ENCODE results near the gene MATK.
"Not testable (repeated sequence)": the region's sequence is repeated elsewhere in the genome, so short reads cannot be mapped to it uniquely, and the experiment has no call there.

Gene MATK

GRCh38 chr19:3817761-3818160, 31.6 kb upstream of the MATK start:
- in situ Hi-C loops (cut with HindIII; ENCODE audit: low sequenced_read_pairs), result no loop called here
- no peak for DNase-seq (ENCODE audit: low read depth)
- no peak overlapping the region for H3K4me3 ChIP-seq (ENCODE audit: low read depth, low read length)
- TF ChIP-seq, protein P1, sequence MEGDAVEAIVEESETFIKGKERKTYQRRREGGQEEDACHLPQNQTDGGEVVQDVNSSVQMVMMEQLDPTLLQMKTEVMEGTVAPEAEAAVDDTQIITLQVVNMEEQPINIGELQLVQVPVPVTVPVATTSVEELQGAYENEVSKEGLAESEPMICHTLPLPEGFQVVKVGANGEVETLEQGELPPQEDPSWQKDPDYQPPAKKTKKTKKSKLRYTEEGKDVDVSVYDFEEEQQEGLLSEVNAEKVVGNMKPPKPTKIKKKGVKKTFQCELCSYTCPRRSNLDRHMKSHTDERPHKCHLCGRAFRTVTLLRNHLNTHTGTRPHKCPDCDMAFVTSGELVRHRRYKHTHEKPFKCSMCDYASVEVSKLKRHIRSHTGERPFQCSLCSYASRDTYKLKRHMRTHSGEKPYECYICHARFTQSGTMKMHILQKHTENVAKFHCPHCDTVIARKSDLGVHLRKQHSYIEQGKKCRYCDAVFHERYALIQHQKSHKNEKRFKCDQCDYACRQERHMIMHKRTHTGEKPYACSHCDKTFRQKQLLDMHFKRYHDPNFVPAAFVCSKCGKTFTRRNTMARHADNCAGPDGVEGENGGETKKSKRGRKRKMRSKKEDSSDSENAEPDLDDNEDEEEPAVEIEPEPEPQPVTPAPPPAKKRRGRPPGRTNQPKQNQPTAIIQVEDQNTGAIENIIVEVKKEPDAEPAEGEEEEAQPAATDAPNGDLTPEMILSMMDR (IDR thresholded peaks at IDR 0.05; ENCODE audit: low read depth, low read length, missing control alignments), result no peak

- in situ Hi-C loops (cut with HindIII; ENCODE audit: low sequenced_read_pairs), result no loop called here
- no peak overlapping the region for H3K4me3 ChIP-seq (ENCODE audit: low read depth, low read length)
- no peak for DNase-seq (ENCODE audit: low read depth)
- TF ChIP-seq, protein P1 (IDR thresholded peaks at IDR 0.05; ENCODE audit: low read depth, low read length, missing control alignments), result no peak
Observed at GRCh38 chr19:3816566-3817218, 30.5 kb upstream of the MATK start.

DNA sequence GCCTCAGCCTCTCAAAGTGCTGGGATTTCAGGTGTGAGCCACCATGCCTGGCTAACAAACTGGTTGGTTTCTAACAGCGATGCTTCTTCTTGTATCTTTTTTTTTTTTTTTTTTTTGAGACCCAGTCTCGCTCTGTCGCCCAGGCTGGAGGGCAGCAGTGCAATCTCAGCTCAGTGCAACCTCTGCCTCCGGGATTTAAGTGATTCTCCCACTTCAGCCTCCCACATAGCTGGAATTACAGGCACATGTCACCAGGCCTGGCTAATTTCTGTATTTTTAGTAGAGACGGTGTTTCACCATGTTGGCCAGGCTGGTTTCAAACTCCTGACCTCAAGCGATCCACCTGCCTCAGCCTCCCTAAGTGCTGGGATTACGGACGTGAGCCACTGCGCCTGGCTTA, 30.0 kb upstream of the MATK start:
- DNase-seq (ENCODE audit: low read depth); in situ Hi-C loops (cut with HindIII; ENCODE audit: low sequenced_read_pairs); H3K4me3 ChIP-seq (ENCODE audit: low read depth, low read length): not testable (repeated sequence)

DNA sequence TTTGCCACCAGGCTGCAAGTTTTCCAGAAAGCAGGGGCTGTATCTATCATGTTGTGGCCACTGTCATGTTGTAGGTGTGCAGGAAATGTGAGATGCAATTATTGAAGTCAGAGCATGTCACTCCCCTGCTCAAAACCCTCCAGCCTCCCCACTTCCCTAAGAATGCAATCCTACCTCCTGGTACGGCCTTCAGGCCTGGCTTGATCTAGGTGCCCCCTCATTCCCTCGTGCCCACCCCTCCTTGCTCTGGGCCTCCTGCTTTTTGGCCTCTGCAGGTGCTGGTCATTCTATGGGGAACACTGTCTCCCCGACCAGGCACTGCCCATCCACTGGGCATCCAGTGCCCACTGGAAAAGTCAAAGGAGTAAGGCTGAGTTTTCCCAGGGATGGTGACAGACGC, 28.5 kb upstream of the MATK start:
- TF ChIP-seq, protein P1 (IDR thresholded peaks at IDR 0.05; ENCODE audit: low read depth, low read length, missing control alignments), result no peak
- no peak for DNase-seq (ENCODE audit: low read depth)
- in situ Hi-C loops (cut with HindIII; ENCODE audit: low sequenced_read_pairs), result no loop called here
- no peak overlapping the region for H3K4me3 ChIP-seq (ENCODE audit: low read depth, low read length)

DNA sequence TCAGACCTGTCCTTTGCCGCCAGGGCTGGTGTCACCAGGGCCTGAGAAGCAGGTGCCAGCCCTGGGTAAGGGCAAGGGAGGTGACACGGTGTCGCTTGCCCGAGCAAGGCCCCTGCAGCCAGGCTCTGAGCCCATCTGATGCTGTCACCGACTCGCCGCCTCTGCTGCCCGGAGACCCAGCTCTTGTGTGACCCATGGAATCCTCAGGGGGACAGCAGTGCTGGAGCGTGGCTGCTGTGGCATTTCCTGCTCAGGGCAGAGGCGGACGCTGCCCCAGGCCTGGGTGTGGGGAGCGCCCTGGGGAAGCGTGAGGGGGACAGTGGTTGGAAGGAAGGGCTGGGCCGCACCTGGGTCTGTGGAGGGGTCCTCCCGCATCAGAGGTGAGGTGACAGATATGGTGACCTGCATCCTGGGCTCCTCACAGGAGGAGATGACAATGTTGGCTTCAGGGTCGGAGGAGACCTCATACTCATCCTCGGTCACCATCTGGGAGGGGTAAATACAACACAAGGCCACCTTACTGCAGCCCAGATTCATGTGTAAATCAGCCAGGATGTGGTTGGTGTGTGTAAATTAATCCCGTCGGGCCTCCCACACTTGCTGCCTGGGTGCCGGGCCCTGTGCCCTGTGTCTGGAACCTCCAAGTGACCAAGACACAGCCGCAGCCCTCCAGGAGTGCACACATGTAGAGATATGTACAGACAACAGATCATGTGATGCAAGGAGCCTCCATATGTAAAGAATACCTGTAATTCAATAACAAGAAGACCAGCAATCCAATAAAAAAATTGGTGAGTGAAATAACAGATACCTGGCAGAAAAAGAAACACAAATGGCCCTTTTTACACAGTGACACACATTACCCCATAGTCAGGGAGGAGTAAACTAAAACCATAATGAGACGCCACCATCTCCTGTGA, 27.6 kb upstream of the MATK start:
- H3K4me3 ChIP-seq (ENCODE audit: low read depth, low read length), result no peak overlapping the region
- TF ChIP-seq, protein P1 (IDR thresholded peaks at IDR 0.05; ENCODE audit: low read depth, low read length, missing control alignments), result no peak
- DNase-seq (ENCODE audit: low read depth), result no peak
- in situ Hi-C loops (cut with HindIII; ENCODE audit: low sequenced_read_pairs), result no loop called here

- TF ChIP-seq, protein P1 (IDR thresholded peaks at IDR 0.05; ENCODE audit: low read depth, low read length, missing control alignments), result no peak
- DNase-seq (ENCODE audit: low read depth), result no peak
- H3K4me3 ChIP-seq (ENCODE audit: low read depth, low read length), result no peak overlapping the region
- in situ Hi-C loops (cut with HindIII; ENCODE audit: low sequenced_read_pairs), result no loop called here
Observed at GRCh38 chr19:3810708-3811355, 24.7 kb upstream of the MATK start.

Data from astrocyte of the cerebellum (primary cell).